ENCODE data around the gene CD74. TPM values are rescaled to one million over a fixed set of nuclear protein-coding genes. Genes with fewer than 3 reads are reported as not detected.

The CD74 gene
- total and polyA plus RNA-seq, 2 of the 13 experiments (the other 11 are each of a cell fraction or from before 2014, with no cell fraction given), result 34.1 to 84.4 TPM

DNA sequence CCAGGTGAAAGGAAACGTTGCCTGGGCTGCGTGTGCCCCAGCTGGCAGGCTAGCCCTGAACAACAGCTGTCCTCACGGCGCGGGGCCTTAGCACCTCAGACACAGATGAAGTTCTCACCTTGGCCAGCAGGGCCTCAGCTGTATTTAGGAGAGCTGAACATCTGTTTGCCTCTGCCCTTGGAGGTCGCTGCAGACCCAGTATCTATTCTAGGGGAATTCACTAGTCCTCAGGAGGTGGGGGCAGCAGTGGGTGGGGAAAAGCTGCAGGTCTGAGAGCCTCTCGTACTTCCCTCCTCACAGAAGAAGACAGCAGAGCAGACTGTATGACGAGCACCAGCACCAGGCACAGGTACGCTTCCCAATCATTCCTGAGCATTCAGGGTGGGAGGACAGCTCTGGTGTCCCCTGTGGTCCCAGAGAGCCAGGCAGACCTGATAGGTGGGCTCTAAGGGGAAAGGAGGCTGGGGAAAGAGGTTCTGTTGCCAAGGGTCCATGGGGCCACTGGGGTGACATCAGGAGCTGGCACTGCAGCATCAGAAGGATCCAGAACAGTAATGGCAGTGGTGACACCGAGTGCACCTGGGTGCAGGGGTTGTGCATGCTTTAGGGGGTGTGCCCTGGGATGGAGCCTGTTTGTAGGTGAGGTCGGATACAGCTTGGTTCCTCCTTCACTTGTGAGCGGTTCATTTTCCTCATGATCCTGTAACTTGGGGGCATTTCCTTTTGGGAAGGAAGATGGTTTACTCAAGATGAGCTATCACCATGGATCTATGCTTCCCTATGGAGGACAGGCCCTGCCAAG is 13.8 kb downstream of the CD74 start (continued):
- TF ChIP-seq, protein P1, sequence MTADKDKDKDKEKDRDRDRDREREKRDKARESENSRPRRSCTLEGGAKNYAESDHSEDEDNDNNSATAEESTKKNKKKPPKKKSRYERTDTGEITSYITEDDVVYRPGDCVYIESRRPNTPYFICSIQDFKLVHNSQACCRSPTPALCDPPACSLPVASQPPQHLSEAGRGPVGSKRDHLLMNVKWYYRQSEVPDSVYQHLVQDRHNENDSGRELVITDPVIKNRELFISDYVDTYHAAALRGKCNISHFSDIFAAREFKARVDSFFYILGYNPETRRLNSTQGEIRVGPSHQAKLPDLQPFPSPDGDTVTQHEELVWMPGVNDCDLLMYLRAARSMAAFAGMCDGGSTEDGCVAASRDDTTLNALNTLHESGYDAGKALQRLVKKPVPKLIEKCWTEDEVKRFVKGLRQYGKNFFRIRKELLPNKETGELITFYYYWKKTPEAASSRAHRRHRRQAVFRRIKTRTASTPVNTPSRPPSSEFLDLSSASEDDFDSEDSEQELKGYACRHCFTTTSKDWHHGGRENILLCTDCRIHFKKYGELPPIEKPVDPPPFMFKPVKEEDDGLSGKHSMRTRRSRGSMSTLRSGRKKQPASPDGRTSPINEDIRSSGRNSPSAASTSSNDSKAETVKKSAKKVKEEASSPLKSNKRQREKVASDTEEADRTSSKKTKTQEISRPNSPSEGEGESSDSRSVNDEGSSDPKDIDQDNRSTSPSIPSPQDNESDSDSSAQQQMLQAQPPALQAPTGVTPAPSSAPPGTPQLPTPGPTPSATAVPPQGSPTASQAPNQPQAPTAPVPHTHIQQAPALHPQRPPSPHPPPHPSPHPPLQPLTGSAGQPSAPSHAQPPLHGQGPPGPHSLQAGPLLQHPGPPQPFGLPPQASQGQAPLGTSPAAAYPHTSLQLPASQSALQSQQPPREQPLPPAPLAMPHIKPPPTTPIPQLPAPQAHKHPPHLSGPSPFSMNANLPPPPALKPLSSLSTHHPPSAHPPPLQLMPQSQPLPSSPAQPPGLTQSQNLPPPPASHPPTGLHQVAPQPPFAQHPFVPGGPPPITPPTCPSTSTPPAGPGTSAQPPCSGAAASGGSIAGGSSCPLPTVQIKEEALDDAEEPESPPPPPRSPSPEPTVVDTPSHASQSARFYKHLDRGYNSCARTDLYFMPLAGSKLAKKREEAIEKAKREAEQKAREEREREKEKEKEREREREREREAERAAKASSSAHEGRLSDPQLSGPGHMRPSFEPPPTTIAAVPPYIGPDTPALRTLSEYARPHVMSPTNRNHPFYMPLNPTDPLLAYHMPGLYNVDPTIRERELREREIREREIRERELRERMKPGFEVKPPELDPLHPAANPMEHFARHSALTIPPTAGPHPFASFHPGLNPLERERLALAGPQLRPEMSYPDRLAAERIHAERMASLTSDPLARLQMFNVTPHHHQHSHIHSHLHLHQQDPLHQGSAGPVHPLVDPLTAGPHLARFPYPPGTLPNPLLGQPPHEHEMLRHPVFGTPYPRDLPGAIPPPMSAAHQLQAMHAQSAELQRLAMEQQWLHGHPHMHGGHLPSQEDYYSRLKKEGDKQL (CRISPR knock-in tag; IDR thresholded peaks at IDR 0.05; ENCODE audit: low read depth), result no peak
- no peak for TF ChIP-seq RBM39 (IDR thresholded peaks at IDR 0.05; ENCODE audit: low read depth, low read length, poor library complexity, severe bottlenecking)
- TF ChIP-seq CHD2 (IDR thresholded peaks at IDR 0.05; ENCODE audit: low read depth, low read length), result no peak
- TF ChIP-seq ELF1 (CRISPR knock-in tag; IDR thresholded peaks at IDR 0.05), result no peak
- no peak for TF ChIP-seq ZFP36L1 (CRISPR knock-in tag; IDR thresholded peaks at IDR 0.05)
- TF ChIP-seq, protein P2, sequence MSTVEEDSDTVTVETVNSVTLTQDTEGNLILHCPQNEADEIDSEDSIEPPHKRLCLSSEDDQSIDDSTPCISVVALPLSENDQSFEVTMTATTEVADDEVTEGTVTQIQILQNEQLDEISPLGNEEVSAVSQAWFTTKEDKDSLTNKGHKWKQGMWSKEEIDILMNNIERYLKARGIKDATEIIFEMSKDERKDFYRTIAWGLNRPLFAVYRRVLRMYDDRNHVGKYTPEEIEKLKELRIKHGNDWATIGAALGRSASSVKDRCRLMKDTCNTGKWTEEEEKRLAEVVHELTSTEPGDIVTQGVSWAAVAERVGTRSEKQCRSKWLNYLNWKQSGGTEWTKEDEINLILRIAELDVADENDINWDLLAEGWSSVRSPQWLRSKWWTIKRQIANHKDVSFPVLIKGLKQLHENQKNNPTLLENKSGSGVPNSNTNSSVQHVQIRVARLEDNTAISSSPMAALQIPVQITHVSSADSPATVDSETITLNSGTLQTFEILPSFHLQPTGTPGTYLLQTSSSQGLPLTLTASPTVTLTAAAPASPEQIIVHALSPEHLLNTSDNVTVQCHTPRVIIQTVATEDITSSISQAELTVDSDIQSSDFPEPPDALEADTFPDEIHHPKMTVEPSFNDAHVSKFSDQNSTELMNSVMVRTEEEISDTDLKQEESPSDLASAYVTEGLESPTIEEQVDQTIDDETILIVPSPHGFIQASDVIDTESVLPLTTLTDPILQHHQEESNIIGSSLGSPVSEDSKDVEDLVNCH (CRISPR knock-in tag; IDR thresholded peaks at IDR 0.05), result no peak
- TF ChIP-seq, protein P3, sequence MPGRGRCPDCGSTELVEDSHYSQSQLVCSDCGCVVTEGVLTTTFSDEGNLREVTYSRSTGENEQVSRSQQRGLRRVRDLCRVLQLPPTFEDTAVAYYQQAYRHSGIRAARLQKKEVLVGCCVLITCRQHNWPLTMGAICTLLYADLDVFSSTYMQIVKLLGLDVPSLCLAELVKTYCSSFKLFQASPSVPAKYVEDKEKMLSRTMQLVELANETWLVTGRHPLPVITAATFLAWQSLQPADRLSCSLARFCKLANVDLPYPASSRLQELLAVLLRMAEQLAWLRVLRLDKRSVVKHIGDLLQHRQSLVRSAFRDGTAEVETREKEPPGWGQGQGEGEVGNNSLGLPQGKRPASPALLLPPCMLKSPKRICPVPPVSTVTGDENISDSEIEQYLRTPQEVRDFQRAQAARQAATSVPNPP (CRISPR knock-in tag; IDR thresholded peaks at IDR 0.05), result no peak
- TF ChIP-seq PTBP1 (IDR thresholded peaks at IDR 0.05; ENCODE audit: low read depth, low read length, poor library complexity, severe bottlenecking), result no peak
- TF ChIP-seq TAF1 (CRISPR knock-in tag; IDR thresholded peaks at IDR 0.05), result no peak

All from HepG2 (cell line).